GM12801 (cell line): ENCODE data around the gene IL31RA.

Experiments
- CTCF ChIP-seq: IDR thresholded peaks from one replicate; pipeline ENCODE4 v1.5.1; 2011; ENCODE audit warnings: control low read depth; ENCODE audit not compliant: insufficient read length; ENCODE audit errors: extremely low read depth

IL31RA gene

DNA sequence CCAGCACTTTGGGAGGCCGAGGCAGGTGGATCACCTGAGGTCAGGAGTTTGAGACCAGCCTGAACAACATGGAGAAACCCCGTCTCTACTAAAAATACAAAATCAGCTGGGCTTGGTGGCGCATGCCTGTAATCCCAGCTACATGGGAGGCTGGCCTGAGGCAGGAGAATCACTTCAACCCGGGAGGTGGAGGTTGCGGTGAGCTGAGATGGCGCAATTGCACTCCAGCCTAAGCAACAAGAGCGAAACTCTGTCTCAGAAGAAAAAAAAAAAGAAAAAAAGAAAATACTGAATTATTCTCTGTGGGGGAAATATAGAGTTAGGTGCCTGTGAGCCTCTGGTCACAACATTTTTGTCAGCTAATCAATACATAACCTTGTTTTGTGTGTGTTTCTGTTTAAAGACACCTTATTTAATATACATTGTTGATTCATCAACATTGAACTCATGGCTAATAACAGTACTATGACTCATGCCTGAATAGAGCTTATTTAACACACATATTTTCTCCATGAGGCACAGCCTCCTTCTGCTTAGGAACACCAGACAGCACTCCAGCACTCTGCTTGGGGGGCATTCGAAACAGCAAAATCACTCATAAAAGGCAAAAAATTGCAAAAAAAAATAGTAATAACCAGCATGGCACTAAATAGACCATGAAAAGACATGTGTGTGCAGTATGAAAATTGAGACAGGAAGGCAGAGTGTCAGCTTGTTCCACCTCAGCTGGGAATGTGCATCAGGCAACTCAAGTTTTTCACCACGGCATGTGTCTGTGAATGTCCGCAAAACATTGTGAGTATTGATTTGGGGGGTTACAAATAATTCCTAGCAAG, at the start of gene IL31RA:
IL31RA (plus strand) TSS at position 519 of the 836 bp plus-strand sequence; CDS start at position 733, 214 bp downstream.
- TF ChIP-seq CTCF: no peak

- no peak for TF ChIP-seq CTCF
Measured at GRCh38 chr5:55816342-55816741, 34.8 kb upstream of the IL31RA start.

DNA sequence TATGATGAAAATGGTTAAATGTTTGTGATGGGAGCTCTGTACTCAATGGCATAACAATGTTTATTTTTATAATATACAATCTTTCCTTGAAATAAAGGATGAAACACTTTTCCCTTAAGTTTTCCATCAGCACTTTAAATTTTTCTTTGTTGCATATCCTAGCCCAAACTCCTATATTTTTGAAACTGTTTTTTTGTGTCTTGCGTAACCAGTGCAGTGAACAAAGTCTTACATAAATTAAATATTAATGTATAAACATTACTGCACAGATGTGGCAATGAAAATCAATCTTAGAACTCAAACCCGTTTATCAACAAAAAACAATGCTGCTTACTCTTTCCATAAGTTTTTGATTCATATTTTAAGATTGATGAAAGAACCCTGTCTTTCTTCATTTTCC, 34.1 kb upstream of the IL31RA start:
- no peak for TF ChIP-seq CTCF

GRCh38 chr5:55820488-55820887, 30.7 kb upstream of the IL31RA start:
- no peak for TF ChIP-seq CTCF

DNA sequence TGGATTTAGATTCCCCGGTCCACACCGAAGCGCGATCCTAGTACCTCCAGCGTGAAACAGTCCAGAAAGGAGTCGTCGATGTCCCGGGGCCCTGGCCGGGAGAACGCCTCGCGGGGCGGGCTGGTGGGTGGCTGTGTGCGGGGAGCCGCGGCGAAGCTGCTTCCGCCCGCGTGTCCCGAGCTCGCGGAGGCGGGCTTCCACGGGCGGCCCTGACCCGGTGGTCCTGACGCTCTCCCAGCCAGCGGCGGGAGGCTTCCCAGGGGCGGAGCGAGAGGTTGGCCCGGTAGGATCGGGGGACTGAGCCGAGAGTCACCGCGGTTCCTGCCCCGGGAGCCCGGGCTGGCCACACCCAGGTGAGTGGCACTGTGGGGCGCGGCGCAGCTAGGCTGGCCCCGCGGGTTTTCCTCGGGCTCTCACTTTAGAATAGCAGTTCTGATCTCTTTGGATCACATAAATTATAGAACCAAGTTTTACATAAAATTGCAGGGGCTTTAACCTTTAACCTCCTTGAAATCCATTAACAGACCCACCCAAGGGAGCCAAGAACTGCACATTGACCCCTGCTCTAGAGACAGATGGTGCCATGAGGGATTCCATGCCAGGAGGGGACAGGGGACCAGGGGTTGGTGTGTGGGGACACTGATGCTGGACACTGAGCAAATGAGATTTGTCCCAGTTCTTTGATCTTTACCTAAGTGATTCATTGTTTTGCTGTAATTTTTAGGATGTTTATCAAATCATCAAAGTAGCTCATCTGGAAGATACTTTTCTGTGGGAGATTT, 29.2 kb upstream of the IL31RA start:
- no peak for TF ChIP-seq CTCF

GRCh38 chr5:55823151-55823796, 27.9 kb upstream of the IL31RA start:
- no peak for TF ChIP-seq CTCF

DNA sequence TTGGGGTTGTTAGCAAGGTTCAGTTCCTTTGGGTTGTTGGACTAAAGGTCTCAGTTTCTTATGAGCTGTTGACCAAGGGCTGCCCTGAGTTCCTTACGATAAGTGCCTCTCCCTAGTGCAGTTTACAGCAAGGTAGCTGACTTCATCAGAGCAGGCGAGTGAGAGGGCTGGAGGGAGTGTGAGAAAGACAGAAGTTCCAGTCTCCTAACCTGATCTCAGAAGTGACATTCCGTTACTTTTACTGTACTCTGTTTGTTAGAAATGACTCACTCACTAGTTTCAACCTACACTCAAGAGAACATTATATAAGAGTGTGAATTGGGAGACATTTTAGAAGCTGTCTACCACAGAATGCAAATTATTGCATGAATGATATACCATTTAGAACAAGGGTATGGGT, 21.2 kb upstream of the IL31RA start:
- no peak for TF ChIP-seq CTCF
